Measurements from ENCODE around the gene MATCAP1.

MATCAP1 gene

GRCh38 chr16:67207249-67208091 lies 23.7 kb upstream of the MATCAP1 start:
- no peak for FAIRE-seq

DNA sequence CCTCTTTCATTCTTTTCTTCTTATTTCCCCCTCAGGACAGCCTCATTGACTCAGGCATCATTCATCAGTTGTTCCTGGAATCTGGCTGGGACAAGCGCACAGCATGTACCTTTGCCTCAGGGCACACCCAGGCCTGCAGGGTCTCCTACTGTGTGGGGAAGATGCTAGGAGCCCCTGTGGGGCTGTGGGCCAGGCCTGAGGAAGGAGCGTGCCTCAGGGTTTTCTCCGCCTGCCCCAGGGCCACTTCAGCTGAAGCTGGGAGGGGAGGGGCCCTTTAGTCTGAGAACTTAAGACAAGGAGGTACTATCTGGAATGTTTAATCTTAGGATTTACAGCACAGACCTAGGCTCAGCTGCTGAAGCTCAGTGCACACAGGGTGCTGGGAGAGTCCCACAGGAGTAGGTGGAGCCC lies 23.1 kb upstream of the MATCAP1 start:
- no peak for FAIRE-seq

- FAIRE-seq: no peak
Observed at GRCh38 chr16:67206129-67206837, 22.5 kb upstream of the MATCAP1 start.

DNA sequence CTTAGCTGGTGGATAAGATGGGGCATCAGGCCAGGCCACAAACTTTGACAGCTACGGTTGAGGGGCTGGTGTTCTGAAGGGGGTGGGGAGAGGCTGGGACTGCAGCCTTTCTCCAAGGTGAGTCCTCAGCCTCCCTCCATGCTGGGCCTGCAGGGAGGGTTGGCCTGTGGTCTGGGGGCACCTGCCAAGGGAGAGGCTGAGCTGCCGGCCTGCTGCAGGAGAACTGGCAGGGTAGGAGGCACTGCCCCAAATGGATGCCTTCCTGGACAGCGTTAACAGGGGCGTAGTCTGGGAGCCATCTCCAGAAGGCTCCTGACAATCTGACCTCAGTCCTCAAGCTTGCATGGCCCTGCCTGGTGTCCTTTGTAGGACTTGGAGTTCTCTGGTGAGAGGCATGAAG lies 20.3 kb upstream of the MATCAP1 start:
- no peak for FAIRE-seq

- FAIRE-seq: no peak
Observed at GRCh38 chr16:67202956-67203493, 19.3 kb upstream of the MATCAP1 start.

DNA sequence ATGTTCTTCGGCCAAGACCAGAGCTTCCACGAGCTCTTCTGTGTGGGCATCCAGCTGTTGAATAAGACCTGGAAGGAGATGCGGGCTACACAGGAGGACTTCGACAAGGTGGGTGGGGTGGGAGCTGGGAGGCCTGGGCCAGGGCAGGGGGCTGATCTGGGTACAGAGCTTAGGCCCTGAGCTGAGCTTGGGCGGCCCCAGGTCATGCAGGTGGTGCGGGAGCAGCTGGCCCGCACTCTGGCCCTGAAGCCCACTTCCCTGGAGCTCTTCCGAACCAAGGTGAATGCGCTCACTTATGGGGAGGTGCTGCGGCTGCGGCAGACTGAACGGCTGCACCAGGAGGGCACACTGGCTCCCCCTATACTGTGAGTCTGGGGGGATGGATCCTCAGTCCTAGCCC lies 18.7 kb upstream of the MATCAP1 start:
- FAIRE-seq: no peak

GRCh38 chr16:67201411-67202345 lies 17.9 kb upstream of the MATCAP1 start:
- no peak for FAIRE-seq

GRCh38 chr16:67200491-67200890 lies 16.7 kb upstream of the MATCAP1 start:
- FAIRE-seq: no peak

DNA sequence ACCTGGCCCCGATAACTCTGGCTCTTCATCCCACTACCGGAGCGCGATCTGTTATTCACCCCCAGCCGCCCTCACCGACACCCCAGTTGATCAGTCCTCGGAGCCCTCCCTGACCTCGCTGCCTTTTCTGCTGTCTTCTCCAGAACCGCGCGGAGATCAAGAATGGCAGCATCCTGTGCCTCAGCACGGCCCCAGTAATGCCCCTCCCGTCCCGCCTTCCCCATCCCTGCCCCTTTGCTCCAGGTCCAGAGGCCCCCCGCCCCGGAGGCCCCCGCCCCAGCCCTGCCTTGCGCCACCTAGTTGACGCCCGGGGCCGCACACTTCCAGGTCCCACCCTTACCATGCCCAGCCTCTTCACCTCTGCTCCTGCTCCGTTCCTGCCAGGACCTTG lies 16.0 kb upstream of the MATCAP1 start:
- FAIRE-seq: no peak

- FAIRE-seq: no peak
Observed at GRCh38 chr16:67199011-67199807, 15.4 kb upstream of the MATCAP1 start, which contains the start of gene ELMO3. ELMO3 (plus strand) TSS chr16:67199131; CDS start chr16:67199327, 196 bp downstream.

GRCh38 chr16:67198238-67198734 lies 14.5 kb upstream of the MATCAP1 start:
- no peak for FAIRE-seq

DNA sequence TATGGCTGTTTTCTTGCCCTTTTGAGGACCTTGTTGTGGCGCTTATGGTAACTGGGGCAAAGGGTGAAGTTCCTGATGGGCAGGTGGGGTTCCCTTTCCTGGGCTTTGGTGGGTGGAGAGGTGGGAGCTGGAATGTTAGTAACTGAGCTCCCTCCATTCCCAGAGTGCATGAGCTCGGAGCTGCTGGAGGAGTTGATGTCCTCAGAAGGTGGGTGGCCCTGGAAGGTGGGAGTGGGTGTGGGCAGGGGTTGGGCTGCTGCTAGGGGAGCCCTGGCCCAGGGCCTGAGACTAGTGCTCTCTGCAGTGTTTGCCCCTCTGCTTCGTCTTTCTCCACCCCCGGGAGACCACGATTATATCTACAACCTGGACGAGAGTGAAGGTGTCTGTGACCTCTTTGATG lies 13.9 kb upstream of the MATCAP1 start:
- no peak for FAIRE-seq

DNA sequence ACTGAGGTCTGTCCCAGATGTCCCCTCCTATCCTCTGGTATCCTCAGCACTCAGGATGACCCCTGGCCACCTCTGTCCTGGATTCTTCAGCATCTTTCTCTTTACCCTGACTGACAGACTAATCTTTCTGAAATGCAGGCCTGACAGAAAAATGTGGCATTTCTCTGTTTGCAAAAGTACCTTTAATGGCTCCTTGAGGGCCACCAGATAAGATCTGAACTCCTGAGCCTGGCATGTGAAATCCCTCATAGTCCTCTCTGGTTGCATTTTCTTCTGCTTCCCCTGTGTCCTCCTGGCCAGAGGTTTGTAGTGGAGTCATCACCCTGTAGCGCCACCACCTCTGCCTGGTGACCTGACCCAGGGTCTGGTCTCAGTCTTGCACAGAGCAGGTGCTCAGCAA lies 13.1 kb upstream of the MATCAP1 start:
- FAIRE-seq: no peak

DNA sequence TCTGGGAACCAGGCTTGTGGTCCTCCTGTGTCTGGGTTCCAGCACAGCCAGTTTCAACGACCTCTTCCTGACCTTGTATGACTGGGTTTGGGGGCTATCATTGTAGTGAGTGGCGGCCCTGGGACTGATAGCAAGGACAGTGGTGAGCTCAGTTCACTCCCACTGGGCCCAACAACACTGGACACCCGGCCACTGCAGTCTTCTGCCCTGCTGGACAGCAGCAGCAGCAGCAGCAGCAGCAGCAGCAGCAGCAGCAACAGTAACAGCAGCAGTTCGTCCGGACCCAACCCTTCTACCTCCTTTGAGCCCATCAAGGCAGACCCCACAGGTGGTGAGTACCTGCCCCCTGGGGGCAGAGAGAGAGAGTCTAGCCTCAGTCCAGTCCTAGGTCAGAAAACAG lies 11.9 kb upstream of the MATCAP1 start:
- no peak for FAIRE-seq

- FAIRE-seq: no peak
Observed at GRCh38 chr16:67194260-67194659, 10.5 kb upstream of the MATCAP1 start.

DNA sequence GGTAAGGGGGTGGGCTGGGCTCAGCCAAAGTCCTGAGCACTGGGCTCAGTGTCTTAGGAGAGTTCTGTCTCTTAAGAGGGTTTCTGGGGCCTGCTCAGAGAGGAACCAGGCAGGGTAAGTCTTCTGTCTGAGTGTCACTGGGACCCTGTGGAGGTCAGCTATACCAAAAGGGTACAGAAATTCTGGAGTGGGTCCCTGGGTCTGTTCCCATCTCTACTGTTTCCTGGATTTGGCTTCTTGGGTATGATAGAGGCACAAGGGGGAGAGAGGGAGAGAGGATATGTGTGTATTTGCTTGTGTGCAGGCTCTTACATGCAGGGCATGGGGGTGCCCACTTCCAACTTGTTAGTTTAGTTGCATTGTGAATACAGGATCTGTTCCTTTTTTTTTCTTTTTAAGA lies 9.8 kb upstream of the MATCAP1 start:
- no peak for FAIRE-seq

- FAIRE-seq: no peak
Observed at GRCh38 chr16:67192781-67193361, 9.1 kb upstream of the MATCAP1 start.

- FAIRE-seq: no peak
Observed at GRCh38 chr16:67191995-67192681, 8.4 kb upstream of the MATCAP1 start, which contains the start of gene E2F4. E2F4 (plus strand) TSS chr16:67192155; CDS start chr16:67192228, 73 bp downstream.

- FAIRE-seq: no peak
Observed at GRCh38 chr16:67191411-67191994, 7.7 kb upstream of the MATCAP1 start.

All from islet of Langerhans (tissue), 1 donor.